Peyer's patch (tissue), 4 donors: ENCODE data around the gene GUCD1. TPM values are rescaled to one million over a fixed set of nuclear protein-coding genes. Genes with fewer than 3 reads are reported as not detected.
"Not testable (repeated sequence)": the region's sequence is repeated elsewhere in the genome, so short reads cannot be mapped to it uniquely, and the experiment has no call there.

Source experiments
- DNase-seq, 3 donors: peaks; one replicate each; pipeline ENCODE4 v3.0.0-alpha.2; 2017 to 2019
- H3K27ac ChIP-seq, 4 donors: fragments of 200-600 bp; sonication (generic); one replicate each; pipeline ENCODE4 v1.5.1; 2016 to 2019
- H3K27me3 ChIP-seq, 2 donors: fragments of 200-600 bp; sonication (generic); one replicate each; pipeline ENCODE4 v1.5.1; 2019
- H3K36me3 ChIP-seq, 3 donors: fragments of 200-600 bp; sonication (generic); one replicate each; pipeline ENCODE4 v1.5.1; 2016 to 2019
- H3K4me1 ChIP-seq, 4 donors: fragments of 200-600 bp; sonication (generic); one replicate each; pipeline ENCODE4 v1.5.1; 2016 to 2019
- H3K4me3 ChIP-seq, 4 donors: fragments of 200-600 bp; sonication (generic); 1 replicate in 3 of 4; 2 replicates in 1 of 4; pipeline ENCODE4 v1.5.1; 2016 to 2019; ENCODE audit warnings: mild to moderate bottlenecking in 1 of 4
- H3K9me3 ChIP-seq, 4 donors: fragments of 200-600 bp; sonication (generic); one replicate each; pipeline ENCODE4 v1.5.1; 2016 to 2019; ENCODE audit warnings: mild to moderate bottlenecking in 1 of 4
- CTCF ChIP-seq, 6 experiments: fragments of 450-650 bp in 4 of 6; fragments of 200-600 bp in 2 of 6; sonication (generic) in 1 of 6; IDR thresholded peaks; one replicate each; pipeline ENCODE4 v1.5.1; 2017 to 2019; ENCODE audit warnings: antibody characterized with exemption in 6 of 6, mild to moderate bottlenecking in 3 of 6, moderate library complexity in 1 of 6
- POLR2A ChIP-seq, 2 donors: fragments of 450-650 bp; IDR thresholded peaks; one replicate each; pipeline ENCODE4 v1.5.1; 2017; ENCODE audit warnings: antibody characterized with exemption in 2 of 2, mild to moderate bottlenecking in 2 of 2, moderate library complexity in 2 of 2
- total RNA-seq, 4 donors: library from RNA; depleted of rRNA; stranded (reverse); fragments of >200 nt; gene quantifications; one replicate each; pipeline ENCODE4 v1.1.0, GENCODE V29; 2016

Gene GUCD1
- total RNA-seq, 4 donors from 2014 or later: 167 to 585 (median 458) TPM

DNA sequence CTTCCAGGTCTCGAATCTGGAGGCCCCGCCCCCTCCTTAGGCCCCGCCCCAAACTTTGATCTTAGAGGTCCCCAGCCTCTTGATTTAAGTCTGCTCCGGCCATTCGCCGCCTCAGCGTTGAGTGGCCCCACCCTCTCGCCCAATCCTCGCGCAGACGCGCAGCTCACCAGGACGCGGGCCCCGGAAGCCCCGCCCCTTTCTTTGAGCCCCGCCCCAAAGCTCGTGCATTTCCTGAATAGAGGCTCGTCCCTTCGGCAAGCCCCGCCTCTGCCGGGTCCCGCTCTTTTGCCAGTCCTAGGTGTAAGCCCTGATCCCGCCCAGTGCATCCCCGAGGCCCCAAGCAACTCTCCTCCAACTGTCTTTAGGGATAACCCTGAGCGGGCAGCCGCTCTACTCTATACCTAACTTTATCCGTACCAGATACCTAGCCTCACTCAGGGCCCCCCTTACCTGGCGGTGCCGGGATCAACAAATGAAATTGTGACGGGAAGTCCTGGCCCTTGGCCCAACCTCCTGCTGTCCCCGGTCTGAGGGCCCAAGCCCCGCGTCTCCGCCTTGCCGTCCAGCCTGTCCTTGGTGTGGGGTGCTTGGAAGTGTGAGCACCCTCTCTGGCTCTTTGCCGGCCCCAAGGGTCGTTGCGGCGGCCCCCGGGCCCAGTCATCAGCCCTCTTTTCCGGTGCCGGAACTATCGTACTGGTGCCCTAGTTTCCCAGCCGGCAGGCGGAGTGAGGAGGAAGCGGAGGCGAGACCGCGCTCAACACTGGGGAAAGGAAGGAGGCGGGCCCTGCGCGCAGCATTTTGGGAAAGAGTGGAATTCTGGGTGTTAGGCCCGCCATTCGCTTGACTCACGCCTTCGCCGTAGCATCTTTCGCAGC, 464 bp upstream of the GUCD1 start, which contains the start of gene SNRPD3:
TSS of gene SNRPD3 (plus strand) at position 835 of the 875 bp plus-strand sequence. CDS start 1,676 bp downstream, outside the sequence.
- no peaks in the 10 kb centered on the region for H3K27me3 ChIP-seq
- peak within 1 kb of the TSS; percentile 76 to 92 (median 80) for H3K4me3 ChIP-seq
- peak; percentile 99 to 100 (median 100) for DNase-seq
- TF ChIP-seq CTCF (IDR thresholded peaks at IDR 0.05) (peak in 5 of 6 experiments; percentile 5 to 61 (median 21)), POLR2A (IDR thresholded peaks at IDR 0.05) (peak; percentile 65 to 67)
- peak within 1 kb of the TSS; percentile 87 to 99 (median 96) for H3K27ac ChIP-seq
- peaks cover 0 to 30% (median 0%) of the 10 kb centered on the region in 3 donors for H3K36me3 ChIP-seq
- peaks cover 0 to 64% (median 16%) of the 10 kb centered on the region in 4 donors for H3K4me1 ChIP-seq
- no peaks in the 10 kb centered on the region for H3K9me3 ChIP-seq

DNA sequence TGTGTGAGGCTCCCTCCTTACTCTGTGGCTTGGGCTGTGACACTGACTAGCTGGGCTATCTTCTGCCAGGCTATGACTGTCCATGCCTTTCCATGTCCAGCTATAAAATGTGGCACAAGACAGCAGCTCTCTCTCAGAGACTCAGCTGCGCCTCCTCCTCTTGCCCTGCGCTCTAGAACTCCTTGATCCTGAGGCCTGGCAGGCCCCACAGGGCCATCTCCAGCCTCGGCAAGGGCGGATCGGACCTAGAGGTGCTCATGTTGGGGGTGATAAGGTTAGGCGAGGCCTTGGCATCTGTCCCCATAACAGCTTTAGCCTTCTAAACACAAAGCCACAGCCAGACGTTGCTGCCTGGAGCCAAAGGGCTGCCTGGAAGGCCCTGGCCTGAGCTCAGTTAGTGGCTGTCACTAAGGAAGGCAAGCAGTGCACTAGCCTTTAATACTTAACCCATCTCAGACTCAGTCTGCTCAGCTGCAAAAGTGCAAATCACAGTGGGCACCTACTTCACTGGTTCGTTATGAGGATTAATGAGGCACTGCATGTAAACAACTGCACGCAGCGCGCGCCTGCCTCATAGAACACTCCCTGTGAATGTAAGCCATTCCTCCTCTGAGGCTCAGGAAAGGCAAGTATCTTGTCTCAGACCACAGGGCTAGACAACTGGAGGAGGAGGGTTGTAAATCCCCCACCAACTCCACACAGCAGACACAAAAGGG, 1.2 kb downstream of the GUCD1 start:
- H3K27ac ChIP-seq: peak overlapping the region; percentile 87 to 99 (median 96)
- H3K36me3 ChIP-seq: peaks cover 0 to 25% (median 0%) of the 10 kb centered on the region in 3 donors
- H3K9me3 ChIP-seq: no peaks in the 10 kb centered on the region
- TF ChIP-seq POLR2A (IDR thresholded peaks at IDR 0.05): peak; percentile 60 to 63
- no peak for TF ChIP-seq CTCF (IDR thresholded peaks at IDR 0.05)
- no peaks in the 10 kb centered on the region for H3K27me3 ChIP-seq
- peaks cover 0 to 68% (median 16%) of the 10 kb centered on the region in 4 donors for H3K4me1 ChIP-seq
- peak in 2 of 3 donors; percentile 69 to 74 for DNase-seq
- H3K4me3 ChIP-seq: peak overlapping the region; percentile 76 to 92 (median 80)

DNA sequence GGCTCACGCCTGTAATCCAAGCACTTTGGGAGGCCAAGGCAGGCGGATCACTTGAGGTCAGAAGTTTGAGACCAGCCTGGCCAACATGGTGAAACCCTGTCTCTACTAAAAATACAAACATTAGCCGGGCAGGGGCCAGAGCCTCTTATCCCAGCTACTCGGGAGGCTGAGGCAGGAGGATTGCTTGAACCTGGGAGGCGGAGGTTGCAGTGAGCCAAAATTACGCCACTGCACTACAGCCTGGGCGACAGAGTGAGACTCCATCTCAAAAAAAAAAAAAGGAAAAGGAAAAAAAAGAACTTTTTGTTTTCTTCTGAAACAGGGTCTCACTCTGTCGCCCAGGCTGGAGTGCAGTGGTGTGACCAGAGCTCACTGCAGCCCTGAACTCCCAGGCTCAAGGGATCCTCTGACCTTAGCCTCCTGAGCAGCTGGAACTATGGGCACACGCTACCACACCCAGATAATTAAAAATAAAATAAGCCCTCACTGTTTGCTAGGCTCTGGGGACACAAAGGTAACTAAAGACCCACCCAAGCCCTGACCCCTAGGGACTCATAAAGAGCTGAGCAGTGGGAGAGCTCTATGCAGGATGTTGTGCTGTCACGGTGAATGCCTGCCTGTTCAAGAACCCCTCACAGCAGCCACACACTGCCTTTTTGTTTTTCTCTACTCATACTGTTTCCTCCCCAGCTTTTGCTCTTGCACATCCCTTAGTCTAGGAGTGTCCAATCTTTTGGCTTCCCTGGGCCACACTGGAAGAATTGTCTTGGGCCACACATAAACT, 2.2 kb downstream of the GUCD1 start:
- peak overlapping the region; percentile 87 to 99 (median 96) for H3K27ac ChIP-seq
- DNase-seq: peak; percentile 55 to 80 (median 62)
- H3K4me1 ChIP-seq: peaks cover 0 to 59% (median 16%) of the 10 kb centered on the region in 4 donors
- peak overlapping the region in 2 of 4 donors; percentile 77 to 92 for H3K4me3 ChIP-seq
- H3K36me3 ChIP-seq: peaks cover 0 to 25% (median 0%) of the 10 kb centered on the region in 3 donors
- TF ChIP-seq POLR2A (IDR thresholded peaks at IDR 0.05): peak; percentile 57 to 71
- not testable (repeated sequence) for H3K9me3 ChIP-seq, H3K27me3 ChIP-seq

GRCh38 chr22:24550902-24551435, 4.0 kb downstream of the GUCD1 start:
- DNase-seq: no peak
- Histone ChIP-seq H3K4me3 (no peak overlapping the region), H3K27me3 (no peaks in the 10 kb centered on the region), H3K36me3 (peaks cover 0 to 37% (median 8%) of the 10 kb centered on the region in 3 donors), H3K9me3 (no peaks in the 10 kb centered on the region), H3K4me1 (peaks cover 0 to 45% (median 12%) of the 10 kb centered on the region in 4 donors), H3K27ac (peak overlapping the region in 3 of 4 donors; percentile 71 to 99 (median 97))
- TF ChIP-seq POLR2A (IDR thresholded peaks at IDR 0.05) (no peak), CTCF (IDR thresholded peaks at IDR 0.05) (no peak)

GRCh38 chr22:24550028-24550901, 4.7 kb downstream of the GUCD1 start:
- peaks cover 0 to 38% (median 8%) of the 10 kb centered on the region in 3 donors for H3K36me3 ChIP-seq
- peak overlapping the region in 1 of 4 donors; percentile 15 for H3K4me3 ChIP-seq
- peak in 2 of 3 donors; percentile 84 to 86 for DNase-seq
- TF ChIP-seq POLR2A (IDR thresholded peaks at IDR 0.05) (peak; percentile 67 to 81), CTCF (IDR thresholded peaks at IDR 0.05) (peak in 1 of 6 experiments; percentile 1)
- H3K27me3 ChIP-seq: no peaks in the 10 kb centered on the region
- H3K4me1 ChIP-seq: peaks cover 0 to 50% (median 12%) of the 10 kb centered on the region in 4 donors
- H3K27ac ChIP-seq: peak overlapping the region in 3 of 4 donors; percentile 71 to 99 (median 97)
- no peaks in the 10 kb centered on the region for H3K9me3 ChIP-seq
